C4-2B (cell line): ENCODE measurements around the gene MFGE8.
"Not testable (repeated sequence)": the region's sequence is repeated elsewhere in the genome, so short reads cannot be mapped to it uniquely, and the experiment has no call there.

ENCODE experiments used
- H3K27ac ChIP-seq: fragments of 450-650 bp; 2 replicates; pipeline ENCODE4 v1.5.1; 2017
- CTCF ChIP-seq: fragments of 450-650 bp; conservative IDR thresholded peaks from 2 replicates; pipeline ENCODE4 v1.5.1; 2017; ENCODE audit warnings: mild to moderate bottlenecking
- ZFX ChIP-seq: fragments of 450-650 bp; IDR thresholded peaks from 2 replicates; pipeline ENCODE4 v1.6.1; 2017

Gene MFGE8

GRCh38 chr15:88930579-88930978 is 17.4 kb upstream of the MFGE8 start:
- no peak overlapping the region for H3K27ac ChIP-seq
- TF ChIP-seq CTCF (no peak), ZFX (no peak)

GRCh38 chr15:88929358-88930098 is 16.3 kb upstream of the MFGE8 start:
- not testable (repeated sequence) for H3K27ac ChIP-seq

- H3K27ac ChIP-seq = not testable (repeated sequence)
Measured at GRCh38 chr15:88928192-88928591, 15.0 kb upstream of the MFGE8 start.

- H3K27ac ChIP-seq = not testable (repeated sequence)
Measured at GRCh38 chr15:88925648-88926047, 12.5 kb upstream of the MFGE8 start.

- H3K27ac ChIP-seq = not testable (repeated sequence)
Measured at GRCh38 chr15:88920892-88921435, 7.8 kb upstream of the MFGE8 start.

- TF ChIP-seq CTCF (no peak), ZFX (no peak)
- H3K27ac ChIP-seq = no peak overlapping the region
Measured at GRCh38 chr15:88920186-88920891, 7.2 kb upstream of the MFGE8 start.

- TF ChIP-seq ZFX = no peak
- TF ChIP-seq CTCF = no peak
- H3K27ac ChIP-seq = no peak overlapping the region
Measured at GRCh38 chr15:88918738-88919137, 5.6 kb upstream of the MFGE8 start.

GRCh38 chr15:88917760-88918159 is 4.6 kb upstream of the MFGE8 start:
- H3K27ac ChIP-seq = no peak overlapping the region
- TF ChIP-seq CTCF = no peak
- TF ChIP-seq ZFX = no peak

- no peak for TF ChIP-seq CTCF
- no peak overlapping the region for H3K27ac ChIP-seq
Measured at GRCh38 chr15:88915354-88915753, 2.2 kb upstream of the MFGE8 start.
